SK-N-MC (cell line): ENCODE measurements around the gene KIF19.
A peak's percentile ranks its signal among the peaks of the same experiment; 100 is the strongest.
"Not testable (repeated sequence)": the region's sequence is repeated elsewhere in the genome, so short reads cannot be mapped to it uniquely, and the experiment has no call there.

Experiments
- DNase-seq: peaks from one replicate; pipeline ENCODE4 v3.0.0-alpha.2; 2011; ENCODE audit warnings: low read depth, low spot score
- H3K27ac ChIP-seq: fragments of 200-600 bp; sonication (generic); 2 replicates; pipeline ENCODE4 v1.5.1; 2016; ENCODE audit warnings: mixed run types
- H3K36me3 ChIP-seq: fragments of 200-600 bp; sonication (generic); 2 replicates; pipeline ENCODE4 v1.6.1; 2017; ENCODE audit warnings: antibody characterized with exemption, low read length, mixed read lengths; ENCODE audit not compliant: insufficient read depth
- H3K4me3 ChIP-seq: fragments of 200-600 bp; sonication (generic); 2 replicates; pipeline ENCODE4 v1.5.1; 2016
- H3K9ac ChIP-seq: fragments of 200-600 bp; sonication (generic); 2 replicates; pipeline ENCODE4 v1.8.0; 2017; ENCODE audit warnings: mixed run types, mixed read lengths; ENCODE audit not compliant: insufficient read length
- H3K9me3 ChIP-seq: fragments of 200-600 bp; sonication (generic); 2 replicates; pipeline ENCODE4 v1.6.1; 2017; ENCODE audit warnings: low read depth, mild to moderate bottlenecking, antibody characterized with exemption, low read length, moderate library complexity, mixed read lengths
- EZH2 ChIP-seq: fragments of 200-600 bp; sonication (generic); IDR thresholded peaks from one replicate; pipeline ENCODE4 v1.6.1; 2017; ENCODE audit warnings: antibody characterized with exemption
- FOXP2 ChIP-seq: optimal IDR thresholded peaks from 2 replicates; pipeline ENCODE3; 2011; ENCODE audit warnings: mild to moderate bottlenecking, moderate library complexity; ENCODE audit not compliant: insufficient read depth; ENCODE audit errors: extremely low read length, control extremely low read depth
- POLR2AphosphoS5 ChIP-seq: IDR thresholded peaks from 2 replicates; pipeline ENCODE4 v1.6.1; 2012; ENCODE audit warnings: mild to moderate bottlenecking, low read depth, low read length, borderline replicate concordance

Gene KIF19

GRCh38 chr17:74325743-74326379 lies at the start of gene KIF19:
Gene KIF19 (plus strand): TSS chr17:74326226. CDS start chr17:74326350, 124 bp downstream.
- peak within 1 kb of the TSS; percentile 65 for H3K4me3 ChIP-seq
- DNase-seq = no peak
- H3K36me3 ChIP-seq = no peaks in the 10 kb centered on the region
- H3K27ac ChIP-seq = no peak within 1 kb of the TSS
- H3K9me3 ChIP-seq = no peaks in the 10 kb centered on the region
- no peak within 1 kb of the TSS for H3K9ac ChIP-seq
- TF ChIP-seq FOXP2 (no peak), EZH2 (peak; percentile 77), POLR2AphosphoS5 (no peak)

- no peak overlapping the region for H3K27ac ChIP-seq
- H3K36me3 ChIP-seq = no peaks in the 10 kb centered on the region
- TF ChIP-seq FOXP2 = no peak
- TF ChIP-seq POLR2AphosphoS5 = no peak
- no peak for TF ChIP-seq EZH2
- no peak overlapping the region for H3K4me3 ChIP-seq
- no peak overlapping the region for H3K9ac ChIP-seq
- no peak for DNase-seq
- H3K9me3 ChIP-seq = no peaks in the 10 kb centered on the region
Observed at GRCh38 chr17:74276541-74277009, 49.5 kb upstream of the KIF19 start.

- Histone ChIP-seq H3K9me3 (no peaks in the 10 kb centered on the region), H3K27ac (no peak overlapping the region), H3K36me3 (no peaks in the 10 kb centered on the region), H3K9ac (no peak overlapping the region), H3K4me3 (no peak overlapping the region)
- TF ChIP-seq EZH2 (no peak), FOXP2 (no peak), POLR2AphosphoS5 (no peak)
- no peak for DNase-seq
Observed at GRCh38 chr17:74277935-74278334, 48.1 kb upstream of the KIF19 start.

- H3K9me3 ChIP-seq, H3K4me3 ChIP-seq, H3K27ac ChIP-seq, H3K36me3 ChIP-seq, H3K9ac ChIP-seq, DNase-seq: not testable (repeated sequence)
Observed at GRCh38 chr17:74279617-74280016, 46.4 kb upstream of the KIF19 start.

- TF ChIP-seq FOXP2 (no peak), POLR2AphosphoS5 (no peak), EZH2 (no peak)
- DNase-seq = no peak
- Histone ChIP-seq H3K9me3 (no peaks in the 10 kb centered on the region), H3K27ac (no peak overlapping the region), H3K9ac (no peak overlapping the region), H3K36me3 (no peaks in the 10 kb centered on the region), H3K4me3 (no peak overlapping the region)
Observed at GRCh38 chr17:74280093-74280513, 45.9 kb upstream of the KIF19 start.

GRCh38 chr17:74281799-74282198 lies 44.2 kb upstream of the KIF19 start:
- Histone ChIP-seq H3K27ac (no peak overlapping the region), H3K36me3 (no peaks in the 10 kb centered on the region), H3K9ac (no peak overlapping the region), H3K9me3 (no peaks in the 10 kb centered on the region), H3K4me3 (no peak overlapping the region)
- no peak for DNase-seq
- TF ChIP-seq POLR2AphosphoS5 (no peak), EZH2 (no peak), FOXP2 (no peak)

- H3K27ac ChIP-seq, H3K36me3 ChIP-seq, H3K9ac ChIP-seq, DNase-seq, H3K9me3 ChIP-seq, H3K4me3 ChIP-seq: not testable (repeated sequence)
Observed at GRCh38 chr17:74282274-74282586, 43.8 kb upstream of the KIF19 start.

- no peak for DNase-seq
- Histone ChIP-seq H3K27ac (no peak overlapping the region), H3K36me3 (no peaks in the 10 kb centered on the region), H3K9ac (no peak overlapping the region), H3K9me3 (no peaks in the 10 kb centered on the region), H3K4me3 (no peak overlapping the region)
- no peak for TF ChIP-seq EZH2
- TF ChIP-seq POLR2AphosphoS5 = no peak
- no peak for TF ChIP-seq FOXP2
Observed at GRCh38 chr17:74282587-74283370, 43.2 kb upstream of the KIF19 start.

GRCh38 chr17:74283371-74283673 lies 42.7 kb upstream of the KIF19 start:
- no peaks in the 10 kb centered on the region for H3K36me3 ChIP-seq
- no peak overlapping the region for H3K4me3 ChIP-seq
- no peak overlapping the region for H3K27ac ChIP-seq
- no peaks in the 10 kb centered on the region for H3K9me3 ChIP-seq
- DNase-seq = no peak
- H3K9ac ChIP-seq = no peak overlapping the region
- TF ChIP-seq POLR2AphosphoS5 (no peak), FOXP2 (no peak), EZH2 (no peak)
